ENCODE results near the gene ACOXL. TPM values are rescaled to one million over a fixed set of nuclear protein-coding genes. Genes with fewer than 3 reads are reported as not detected.

Gene ACOXL
- total and polyA plus RNA-seq, 2 of the 8 experiments (the other 6 are each of a cell fraction or from before 2014, with no cell fraction given): 11.4 to 20.6 TPM

GRCh38 chr2:110712737-110713136, 19.6 kb upstream of the ACOXL start:
- CTCF ChIA-PET (ENCODE audit: partially characterized antibody): interaction anchor here (1.0 to 1.8 kb wide), 3 partner anchors 11 to 15 kb away, joined by 3 to 5 read pairs (median 4); no protein-coding TSS in a partner anchor
- no peak for FAIRE-seq

More at GRCh38 chr2:110712737-110713136, 19.6 kb upstream of the ACOXL start:
- no peak overlapping the region for H2BK120ac ChIP-seq (replicated peaks; ENCODE audit: low read depth, low read length)
- H3K14ac ChIP-seq (ENCODE audit: insufficient read length): no peak overlapping the region
- no peak overlapping the region for H3K18ac ChIP-seq (ENCODE audit: extremely low read depth, low read length)
- H2AFZ ChIP-seq (ENCODE audit: low read length): no peak overlapping the region
- H3K9me3 ChIP-seq (ENCODE audit: insufficient read depth in 2 of 2, low read depth in 1 of 2, low read length in 1 of 2): no peaks in the 10 kb centered on the region
- no peak overlapping the region for H4K8ac ChIP-seq (ENCODE audit: extremely low read depth, insufficient read depth, low read length)
- no peak overlapping the region for H2BK12ac ChIP-seq (ENCODE audit: low read depth, low read length)
- no peaks in the 10 kb centered on the region for H3K4me1 ChIP-seq (replicated peaks in 1 of 4; ENCODE audit: control insufficient read depth in 3 of 4, insufficient read depth in 4 of 4, low read length in 3 of 4)
- no peaks in the 10 kb centered on the region for H3K79me2 ChIP-seq (ENCODE audit: control insufficient read depth in 1 of 2, insufficient read depth in 2 of 2, low read length in 2 of 2)
- POLR2A ChIA-PET (ENCODE audit: partially characterized antibody): no interaction called here
- no peak overlapping the region for H4K5ac ChIP-seq (ENCODE audit: insufficient read length, low read depth, low read length)
- 75% methylated on average over 1 of the region's 1 CpG; no CpG with 5 or more reads in 1 of the 2 experiments for WGBS, 2 experiments (ENCODE audit: extremely low coverage in 1 of 2, insufficient coverage in 1 of 2, insufficient read length in 1 of 2, insufficient replicate concordance in 2 of 2, low coverage in 1 of 2, low lambda C conversion rate in 2 of 2, missing lambda C conversion rate in 1 of 2)
- no peaks in the 10 kb centered on the region for H3K23me2 ChIP-seq (ENCODE audit: low read depth, low read length)
- H2BK20ac ChIP-seq (ENCODE audit: low read length): no peak overlapping the region
- H3K79me1 ChIP-seq (ENCODE audit: low read depth, low read length): no peaks in the 10 kb centered on the region
- no peak overlapping the region for H2BK15ac ChIP-seq (ENCODE audit: low read length)
- no peaks in the 10 kb centered on the region for H3K27me3 ChIP-seq (replicated peaks in 1 of 4; ENCODE audit: control insufficient read depth in 3 of 4, extremely low read depth in 1 of 4, insufficient read depth in 3 of 4, low read length in 3 of 4)
- TF ChIP-seq TBP (IDR thresholded peaks at IDR 0.05; ENCODE audit: low read depth, low read length) (no peak), ASH2L (IDR thresholded peaks at IDR 0.05; ENCODE audit: low read length) (no peak), SP4 (IDR thresholded peaks at IDR 0.05; ENCODE audit: low read length) (no peak), RBBP5 (IDR thresholded peaks at IDR 0.05; ENCODE audit: borderline replicate concordance, low read depth, low read length) (no peak), HDAC2 (IDR thresholded peaks at IDR 0.05; ENCODE audit: borderline replicate concordance in 1 of 2, low read depth in 2 of 2, low read length in 2 of 2) (no peak), TAF7 (optimal IDR thresholded peaks at IDR 0.05; ENCODE audit: borderline replicate concordance, low read depth, low read length) (no peak)
- H2BK5ac ChIP-seq (ENCODE audit: low read depth, low read length): no peak overlapping the region
- no peak overlapping the region for H3K56ac ChIP-seq (replicated peaks; ENCODE audit: insufficient read length, low read depth, low read length)
- H4K91ac ChIP-seq (replicated peaks; ENCODE audit: insufficient read length, low read length): no peak overlapping the region
- H3K36me3 ChIP-seq (ENCODE audit: control insufficient read depth in 2 of 4, insufficient read depth in 4 of 4, low read length in 3 of 4): no peaks in the 10 kb centered on the region
- H2AK5ac ChIP-seq (ENCODE audit: low read depth, low read length): no peak overlapping the region
- H3K4me3 ChIP-seq (ENCODE audit: extremely low read depth in 1 of 4, insufficient read depth in 2 of 4, low read depth in 3 of 4, low read length in 4 of 4): no peak overlapping the region
- H3K27ac ChIP-seq (ENCODE audit: low read depth, low read length): no peak overlapping the region
- no peak overlapping the region for H3K4me2 ChIP-seq (ENCODE audit: insufficient read depth in 1 of 2, low read depth in 2 of 2, low read length in 2 of 2)
- H3K23ac ChIP-seq (ENCODE audit: insufficient read length): no peak overlapping the region
- H3K9ac ChIP-seq (replicated peaks in 1 of 4; ENCODE audit: extremely low read depth in 1 of 4, low read depth in 3 of 4, low read length in 3 of 4): no peak overlapping the region
- DNase-seq (ENCODE audit: low read depth in 1 of 2, low spot score in 2 of 2): no peak
- no peak overlapping the region for H3K4ac ChIP-seq (replicated peaks; ENCODE audit: insufficient read length, low read depth, low read length)
- no peaks in the 10 kb centered on the region for H4K20me1 ChIP-seq (replicated peaks in 1 of 2; ENCODE audit: control insufficient read depth in 1 of 2, insufficient read depth in 2 of 2, low read length in 2 of 2)
